Measurements from ENCODE around the gene C19orf47. TPM values are rescaled to one million over a fixed set of nuclear protein-coding genes. Genes with fewer than 3 reads are reported as not detected.

C19orf47 gene
- total RNA-seq, 1 experiment from 2014 or later: 21.2 TPM

DNA sequence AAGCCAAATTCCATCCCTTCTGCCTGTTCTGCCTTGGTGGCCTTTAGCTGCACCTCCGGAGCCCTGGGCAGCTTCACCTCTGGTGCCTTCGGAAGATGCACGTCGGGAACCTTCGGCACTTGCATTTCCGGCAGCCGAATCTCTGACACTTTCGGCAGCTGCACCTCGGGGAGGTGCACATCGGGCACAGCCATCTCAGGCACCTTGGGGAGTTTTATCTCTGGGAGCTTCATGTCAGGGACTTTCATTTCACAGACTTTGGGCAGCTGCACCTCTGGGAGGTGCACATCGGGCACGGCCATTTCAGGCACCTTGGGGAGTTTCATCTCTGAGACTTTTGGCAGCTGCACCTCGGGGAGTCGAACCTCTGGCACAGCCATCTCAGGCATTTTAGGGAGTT is 47.8 kb upstream of the C19orf47 start:
- Histone ChIP-seq H3F3A (ENCODE audit: insufficient read depth, low read depth) (0 out of 2 replicates have a peak, but pooled peaks cover 4% of the 10 kb centered on the region), H3K27me3 (ENCODE audit: insufficient read depth, low read depth) (no peaks in the 10 kb centered on the region), H2AFZ (no peak overlapping the region), H3K27ac (no peak overlapping the region), H3K36me3 (ENCODE audit: low read depth) (no peaks in the 10 kb centered on the region), H3K79me2 (ENCODE audit: low read depth) (no peaks in the 10 kb centered on the region), H3K4me2 (no peak overlapping the region), H3K4me1 (replicated peaks; ENCODE audit: insufficient read depth) (peaks cover 18% of the 10 kb centered on the region), H3K9me2 (ENCODE audit: insufficient read depth) (no peaks in the 10 kb centered on the region), H4K20me1 (ENCODE audit: insufficient read depth) (no peaks in the 10 kb centered on the region), H3K9me3 (ENCODE audit: insufficient read depth, low read depth) (no peaks in the 10 kb centered on the region), H3K4me3 (no peak overlapping the region)
- TF ChIP-seq EZH2 (IDR thresholded peaks at IDR 0.05; ENCODE audit: low read depth): no peak
- no peak for TF ChIP-seq CTCF (conservative IDR thresholded peaks at IDR 0.05)
- BruUV-seq (replicated peaks): no TSS peak
- ChIA-PET CTCF (interaction anchor here (0.6 kb wide), 1 partner anchor 13 kb away, joined by 4 read pairs; no protein-coding TSS in a partner anchor), POLR2A (ENCODE audit: unreplicated experiment) (no interaction called here)
- no peak for DNase-seq
- intact Hi-C loops (cut with micrococcal nuclease; ENCODE audit: unreplicated experiment): loop anchor here (10.0 kb wide), 1 partner anchor 129 kb away; no protein-coding TSS in a partner anchor

DNA sequence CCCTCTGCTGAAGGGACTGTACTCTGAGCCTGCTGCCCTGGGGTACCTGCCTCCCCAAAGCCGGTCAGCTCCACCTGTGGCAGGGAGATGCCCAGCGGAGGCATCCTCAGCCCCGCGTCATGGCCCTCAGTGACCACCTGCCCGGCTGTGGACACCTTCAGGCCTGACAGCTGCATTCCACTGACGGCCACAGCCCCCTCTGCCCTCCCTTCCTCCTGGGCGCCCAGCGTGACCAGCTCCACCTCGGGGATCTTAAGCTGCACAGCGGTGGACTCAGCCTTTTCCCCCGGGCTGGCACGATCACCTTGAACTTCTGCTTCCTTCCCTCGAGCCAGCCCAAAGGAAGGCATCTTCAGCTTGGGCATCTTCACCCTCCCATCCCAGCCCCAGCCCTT is 46.6 kb upstream of the C19orf47 start:
- H3K9me3 ChIP-seq (ENCODE audit: insufficient read depth, low read depth): no peaks in the 10 kb centered on the region
- ChIA-PET CTCF (interaction anchor here (0.5 to 0.6 kb wide), 2 partner anchors 26 to 76 kb away, joined by 3 to 4 read pairs; no protein-coding TSS in a partner anchor), POLR2A (ENCODE audit: unreplicated experiment) (no interaction called here)
- 0 out of 2 replicates have a peak, but pooled peaks cover 4% of the 10 kb centered on the region for H3F3A ChIP-seq (ENCODE audit: insufficient read depth, low read depth)
- H3K27me3 ChIP-seq (ENCODE audit: insufficient read depth, low read depth): no peaks in the 10 kb centered on the region
- H3K27ac ChIP-seq: no peak overlapping the region
- DNase-seq: no peak
- no peak for TF ChIP-seq CTCF (conservative IDR thresholded peaks at IDR 0.05)
- no peak for TF ChIP-seq EZH2 (IDR thresholded peaks at IDR 0.05; ENCODE audit: low read depth)
- H3K4me3 ChIP-seq: no peak overlapping the region
- H4K20me1 ChIP-seq (ENCODE audit: insufficient read depth): no peaks in the 10 kb centered on the region
- no TSS peak for BruUV-seq (replicated peaks)
- intact Hi-C loops (cut with micrococcal nuclease; ENCODE audit: unreplicated experiment): loop anchor here (5.0 to 10.0 kb wide), 2 partner anchors 48 to 130 kb away; partner anchors contain the start of genes C19orf47 and PLD3
- H3K36me3 ChIP-seq (ENCODE audit: low read depth): no peaks in the 10 kb centered on the region
- no peak overlapping the region for H3K4me2 ChIP-seq
- no peaks in the 10 kb centered on the region for H3K79me2 ChIP-seq (ENCODE audit: low read depth)
- peaks cover 18% of the 10 kb centered on the region for H3K4me1 ChIP-seq (replicated peaks; ENCODE audit: insufficient read depth)
- H2AFZ ChIP-seq: no peak overlapping the region
- no peaks in the 10 kb centered on the region for H3K9me2 ChIP-seq (ENCODE audit: insufficient read depth)

GRCh38 chr19:40393894-40394815 is 46.0 kb upstream of the C19orf47 start:
- no peaks in the 10 kb centered on the region for H3F3A ChIP-seq (ENCODE audit: insufficient read depth, low read depth)
- H3K79me2 ChIP-seq (ENCODE audit: low read depth): no peaks in the 10 kb centered on the region
- TF ChIP-seq CTCF (conservative IDR thresholded peaks at IDR 0.05) (no peak), EZH2 (IDR thresholded peaks at IDR 0.05; ENCODE audit: low read depth) (no peak)
- no peaks in the 10 kb centered on the region for H3K9me2 ChIP-seq (ENCODE audit: insufficient read depth)
- BruUV-seq (replicated peaks): no TSS peak
- peaks cover 18% of the 10 kb centered on the region for H3K4me1 ChIP-seq (replicated peaks; ENCODE audit: insufficient read depth)
- no peak overlapping the region for H3K27ac ChIP-seq
- no peak overlapping the region for H3K4me3 ChIP-seq
- ChIA-PET POLR2A (ENCODE audit: unreplicated experiment) (no interaction called here), CTCF (interaction anchor here (0.5 to 0.7 kb wide), 3 partner anchors 18 to 77 kb away, joined by 3 to 4 read pairs (median 3); no protein-coding TSS in a partner anchor)
- H3K4me2 ChIP-seq: peak overlapping the region; percentile 77; the same call in 1 of the 2 replicates
- H3K27me3 ChIP-seq (ENCODE audit: insufficient read depth, low read depth): no peaks in the 10 kb centered on the region
- no peaks in the 10 kb centered on the region for H3K36me3 ChIP-seq (ENCODE audit: low read depth)
- DNase-seq: no peak
- H3K9me3 ChIP-seq (ENCODE audit: insufficient read depth, low read depth): no peaks in the 10 kb centered on the region
- H2AFZ ChIP-seq: no peak overlapping the region
- no peaks in the 10 kb centered on the region for H4K20me1 ChIP-seq (ENCODE audit: insufficient read depth)
- intact Hi-C loops (cut with micrococcal nuclease; ENCODE audit: unreplicated experiment): loop anchor here (2.0 to 10.0 kb wide), 3 partner anchors 47 to 131 kb away; partner anchors contain the start of genes BLVRB, C19orf47 and PLD3

All from PC-9 (cell line).